GM21619 (cell line): ENCODE measurements around the gene CST9.

Source experiments
- ATAC-seq: cut with Tn5 transposase; IDR thresholded peaks from one replicate; pipeline ENCODE4 v1.9.1; 2021; ENCODE audit not compliant: unreplicated experiment

The CST9 gene, protein sequence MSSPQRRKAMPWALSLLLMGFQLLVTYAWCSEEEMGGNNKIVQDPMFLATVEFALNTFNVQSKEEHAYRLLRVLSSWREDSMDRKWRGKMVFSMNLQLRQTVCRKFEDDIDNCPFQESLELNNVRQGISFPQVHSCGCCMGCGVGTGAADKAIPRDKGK

DNA sequence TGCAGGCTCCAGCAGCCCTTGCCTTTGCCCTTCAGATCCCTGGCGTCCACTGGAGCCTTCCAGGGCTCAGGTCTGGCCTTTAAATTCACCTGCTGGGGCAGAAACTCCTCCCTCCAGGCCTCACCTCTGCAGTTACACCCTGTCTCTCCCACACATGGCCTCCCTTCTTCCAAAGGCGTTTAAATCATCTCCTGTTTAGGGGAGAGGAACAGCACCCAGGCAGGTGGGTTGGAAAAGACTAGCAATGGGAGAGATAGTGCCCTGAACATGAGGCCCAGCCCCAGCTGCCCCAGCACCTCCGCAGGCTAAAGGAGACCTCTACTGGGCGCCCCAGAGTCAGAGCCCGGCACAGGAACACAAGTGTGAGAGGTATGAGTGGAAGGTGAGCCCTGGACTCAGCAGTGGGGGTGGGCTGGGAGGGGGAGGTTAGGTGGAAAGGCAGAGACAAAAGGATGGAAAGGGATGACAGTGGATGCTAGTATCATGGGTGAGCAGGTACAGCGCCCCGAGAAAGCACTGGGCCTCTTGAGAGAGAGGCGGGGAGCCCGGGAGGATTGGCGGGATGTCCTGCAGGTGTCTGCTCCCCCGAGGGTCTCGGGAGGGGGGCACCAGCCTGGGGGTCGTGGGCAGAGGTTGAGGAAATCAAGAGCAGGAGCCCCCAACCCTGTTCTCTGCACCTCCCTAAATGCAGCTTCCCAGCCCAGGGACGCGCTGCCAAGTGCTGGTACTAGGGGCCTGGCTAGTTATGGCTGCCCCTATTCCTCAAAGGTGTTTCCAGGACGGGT lies at the start of gene CST9:
Gene CST9 (minus strand): TSS at position 51 of the 785 bp plus-strand sequence. CDS start 53 bp downstream, outside the sequence.
- no peak for ATAC-seq

DNA sequence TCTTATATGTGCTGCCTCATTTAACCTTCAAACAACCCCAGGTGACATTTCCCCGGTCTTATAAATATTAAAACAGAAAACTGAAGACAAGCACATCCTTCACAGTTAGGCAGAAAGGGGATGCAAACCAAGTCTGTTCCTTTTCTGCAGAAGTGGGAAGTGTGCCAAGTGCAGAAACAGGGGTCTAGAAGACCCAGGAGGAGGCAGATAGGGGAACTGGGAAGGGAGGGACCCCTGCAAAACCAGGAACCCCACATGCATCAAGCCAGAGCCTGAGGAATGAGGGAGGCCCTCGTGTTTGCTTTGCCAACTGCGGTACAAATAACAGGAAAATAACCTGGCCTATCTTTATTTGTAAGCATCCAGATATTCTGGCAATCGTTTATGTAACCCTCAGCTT lies 49.0 kb upstream of the CST9 start:
- no peak for ATAC-seq

DNA sequence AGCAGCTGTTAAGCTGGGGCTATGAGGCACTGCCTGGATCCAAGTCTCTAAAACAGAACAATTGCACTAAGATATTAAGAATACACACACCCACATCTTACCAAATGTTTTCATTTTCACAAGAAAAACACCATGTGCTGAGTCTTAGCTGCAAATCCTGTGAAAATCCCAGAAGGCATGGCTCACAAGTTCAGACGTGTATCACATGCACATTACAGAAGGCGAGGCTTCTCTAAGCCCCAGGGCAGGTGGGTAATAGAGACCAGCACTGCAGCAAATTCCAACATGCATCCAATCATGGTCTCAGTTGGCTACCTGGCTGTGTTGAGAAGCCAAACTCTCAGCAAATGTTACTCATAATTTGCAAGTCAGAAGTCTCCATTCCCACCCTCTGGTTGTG lies 48.3 kb upstream of the CST9 start:
- ATAC-seq = no peak

DNA sequence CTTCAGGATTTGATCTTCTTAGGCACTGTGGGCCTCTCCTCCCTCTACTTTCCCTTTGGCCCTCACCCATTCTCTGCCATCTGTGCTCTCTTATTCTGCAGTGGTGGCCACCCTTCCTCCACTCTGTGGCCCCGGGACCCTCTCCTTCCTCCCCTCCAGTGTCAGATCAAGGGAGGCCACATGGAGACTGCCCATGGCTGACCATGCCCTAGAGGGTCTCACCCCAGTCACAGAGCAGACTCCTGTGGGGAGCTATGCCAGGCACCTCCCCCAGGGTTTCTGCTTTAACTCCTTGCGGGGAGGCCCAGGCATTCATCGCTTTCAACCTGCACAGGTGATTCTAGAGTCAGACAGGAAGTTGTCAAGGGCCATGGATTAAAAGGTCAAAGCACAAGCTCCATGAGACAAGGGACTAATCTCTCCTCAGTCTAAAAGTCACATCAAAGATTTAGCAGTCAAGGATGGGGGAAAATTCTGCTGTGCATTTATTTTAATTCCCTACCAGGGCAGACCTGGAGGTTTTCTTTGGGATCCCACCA lies 47.8 kb upstream of the CST9 start:
- no peak for ATAC-seq

DNA sequence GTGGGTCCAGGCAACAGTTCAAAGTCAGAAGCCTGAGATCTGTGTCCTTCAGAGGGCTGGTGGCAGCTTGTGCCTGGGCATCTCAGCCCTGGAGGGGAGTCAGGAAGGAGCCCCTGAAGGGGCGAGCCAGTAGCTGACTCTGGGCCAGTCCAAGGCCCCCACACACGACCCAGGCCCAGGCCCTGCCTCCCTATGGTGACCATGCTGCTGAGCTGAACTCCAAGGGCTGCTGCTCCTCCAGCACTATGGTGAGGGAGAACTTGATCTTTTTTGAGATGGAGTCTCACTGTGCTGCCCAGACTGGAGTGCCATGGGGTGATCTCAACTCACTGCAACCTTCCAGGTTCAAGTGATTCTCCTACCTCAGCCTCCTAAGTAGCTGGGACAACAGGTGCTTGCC lies 47.2 kb upstream of the CST9 start:
- no peak for ATAC-seq

DNA sequence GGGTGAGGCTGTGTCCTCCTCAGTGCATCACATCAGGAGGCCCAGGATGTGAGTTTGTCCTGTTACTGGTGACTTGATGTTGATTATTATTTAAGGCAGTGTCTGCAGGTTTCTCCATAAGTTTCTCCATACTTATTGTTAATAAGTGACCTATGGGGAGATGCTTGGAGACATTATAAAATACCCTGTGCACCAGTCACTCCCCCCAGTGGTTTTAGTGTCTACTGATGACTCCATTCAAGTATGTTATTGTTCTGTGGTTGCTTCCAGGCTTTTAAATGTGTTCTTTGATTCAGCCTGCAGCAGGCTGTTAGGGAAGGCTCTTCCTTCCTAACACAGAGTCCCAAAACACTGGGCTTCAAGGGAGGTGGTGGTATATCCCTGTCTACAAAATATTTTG lies 46.7 kb upstream of the CST9 start:
- ATAC-seq = no peak

DNA sequence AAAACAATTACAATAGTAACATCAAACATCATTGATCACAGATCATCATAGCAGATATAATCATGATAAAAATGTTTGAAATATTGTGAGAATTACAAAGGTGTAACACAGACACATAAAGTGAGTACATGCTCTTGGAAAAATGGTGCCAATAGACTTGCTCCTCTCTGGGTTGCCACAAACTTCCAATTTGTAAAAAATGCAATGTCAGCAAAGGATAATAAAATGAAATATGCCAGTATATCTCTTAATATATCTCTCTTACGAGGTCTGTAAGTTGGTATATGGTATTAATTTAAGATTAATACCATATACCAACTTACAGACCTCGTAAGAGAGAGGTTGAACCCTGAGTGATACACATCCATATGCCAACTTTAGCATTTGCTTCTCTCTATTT lies 45.4 kb upstream of the CST9 start:
- no peak for ATAC-seq

DNA sequence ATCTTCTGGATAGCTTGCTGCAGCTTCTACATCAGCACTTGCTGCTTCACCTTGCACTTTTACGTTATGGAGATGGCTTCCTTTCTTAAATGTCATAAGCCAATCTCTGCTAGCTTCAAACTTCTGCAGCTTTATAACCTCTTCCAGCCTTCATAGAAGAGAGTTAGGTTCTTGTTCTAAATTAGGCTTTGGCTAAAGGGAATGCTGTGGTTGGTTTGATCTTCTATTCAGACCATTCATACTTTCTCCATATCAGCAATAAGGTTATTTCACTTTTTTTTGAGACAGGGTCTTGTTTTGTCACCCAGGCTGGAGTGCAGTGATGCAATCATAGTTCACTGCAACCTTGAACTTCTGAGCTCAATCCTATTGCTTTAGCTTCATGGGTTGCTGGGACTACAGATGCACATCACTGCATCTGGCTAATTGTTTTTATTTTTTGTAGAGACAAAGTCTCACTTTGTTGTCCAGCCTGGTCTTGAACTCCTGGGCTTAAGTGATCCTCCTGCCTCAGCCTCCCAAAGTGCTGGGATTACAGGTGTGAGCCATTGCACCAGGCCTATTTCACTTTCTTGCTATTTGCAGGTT lies 44.2 kb upstream of the CST9 start:
- no peak for ATAC-seq

DNA sequence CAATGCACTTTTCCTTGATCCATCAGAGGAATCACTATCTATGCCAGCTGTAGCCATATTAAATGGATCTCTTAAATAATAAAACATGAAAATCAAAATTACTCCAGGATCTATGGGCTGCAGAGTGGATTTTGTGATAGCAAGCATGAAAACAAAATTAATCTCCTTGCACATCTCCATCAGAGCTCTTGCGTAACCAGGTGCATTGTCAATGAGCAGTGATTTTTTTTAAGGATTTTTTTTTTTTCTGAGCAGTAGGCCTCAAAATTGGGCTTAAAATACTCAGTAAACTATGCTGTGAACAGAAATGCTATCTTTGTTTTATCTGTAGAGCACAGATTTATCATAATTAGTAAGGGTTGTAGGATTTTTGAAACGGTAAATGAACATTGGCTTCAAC lies 43.5 kb upstream of the CST9 start:
- no peak for ATAC-seq

DNA sequence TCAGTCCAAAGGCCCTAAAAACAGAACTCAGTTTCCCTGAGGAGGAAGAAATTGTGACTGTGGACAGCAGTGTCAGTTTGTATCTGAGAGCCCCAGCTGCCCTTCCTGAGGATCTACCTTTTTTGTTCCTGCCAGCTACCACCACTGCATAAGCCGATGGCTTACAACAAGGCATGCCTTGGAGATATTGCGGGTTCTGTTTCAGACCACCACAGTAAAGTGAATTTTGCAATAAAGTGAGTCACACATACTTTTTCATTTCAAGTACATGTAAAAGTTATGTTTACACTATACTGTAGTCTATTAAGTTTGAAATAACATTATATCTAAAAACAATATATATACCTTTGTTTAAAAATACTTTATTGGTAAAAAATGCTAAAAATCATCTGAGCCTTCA lies 41.6 kb upstream of the CST9 start:
- ATAC-seq = no peak

DNA sequence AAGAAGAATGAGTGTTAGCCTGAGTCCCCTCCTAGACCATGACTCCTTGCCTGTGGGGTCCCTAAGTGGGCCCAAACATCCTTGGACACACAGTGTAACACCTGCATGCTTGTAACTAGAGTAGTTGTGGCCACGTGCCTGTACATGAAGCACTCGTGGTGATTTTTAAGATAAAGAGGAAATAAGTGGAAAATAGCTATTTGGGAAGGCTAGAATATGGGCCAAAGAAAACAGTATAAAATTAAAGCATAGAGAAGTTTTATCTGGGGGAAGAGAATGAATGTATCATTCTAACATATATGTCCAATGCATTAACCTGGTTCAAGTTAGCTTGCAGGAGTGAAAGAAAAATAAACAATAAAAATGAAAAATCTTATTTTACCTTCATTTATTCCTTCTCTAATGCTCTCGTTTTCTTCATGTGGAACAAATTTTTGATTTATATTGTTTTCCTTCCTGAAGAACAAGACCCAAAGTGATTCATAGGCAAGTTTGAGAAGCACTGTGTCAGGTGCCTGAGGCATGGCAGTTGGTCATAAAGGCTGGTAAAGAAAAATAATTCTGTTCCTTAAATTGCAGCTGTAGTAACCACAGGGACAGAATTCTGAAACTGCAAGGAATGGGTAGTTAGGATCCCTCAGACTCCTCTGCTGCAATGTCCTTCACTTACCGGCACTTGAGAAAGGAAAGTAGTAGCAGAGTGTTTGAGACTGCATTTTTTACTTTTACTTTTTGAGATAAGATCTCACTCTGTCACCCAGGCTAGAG lies 40.6 kb upstream of the CST9 start:
- no peak for ATAC-seq

DNA sequence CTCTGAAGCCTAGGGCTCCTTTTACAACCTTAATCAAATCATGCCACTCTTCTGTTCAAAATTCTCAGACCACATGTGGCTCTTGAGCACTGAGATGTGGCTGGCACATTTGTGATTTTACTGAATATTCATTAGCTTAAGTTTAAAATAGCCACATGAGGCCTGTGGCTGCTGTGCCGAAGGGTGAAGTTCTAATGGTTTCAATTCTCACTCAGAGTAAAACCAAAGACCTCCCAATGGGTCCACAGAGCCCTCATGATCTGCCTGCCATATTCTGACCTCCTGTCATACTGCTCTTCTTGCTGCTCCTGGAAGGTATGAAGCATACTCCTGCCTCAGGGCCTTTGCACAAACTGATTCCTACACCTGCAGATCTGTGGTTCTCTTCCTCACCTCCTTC lies 39.9 kb upstream of the CST9 start:
- no peak for ATAC-seq

DNA sequence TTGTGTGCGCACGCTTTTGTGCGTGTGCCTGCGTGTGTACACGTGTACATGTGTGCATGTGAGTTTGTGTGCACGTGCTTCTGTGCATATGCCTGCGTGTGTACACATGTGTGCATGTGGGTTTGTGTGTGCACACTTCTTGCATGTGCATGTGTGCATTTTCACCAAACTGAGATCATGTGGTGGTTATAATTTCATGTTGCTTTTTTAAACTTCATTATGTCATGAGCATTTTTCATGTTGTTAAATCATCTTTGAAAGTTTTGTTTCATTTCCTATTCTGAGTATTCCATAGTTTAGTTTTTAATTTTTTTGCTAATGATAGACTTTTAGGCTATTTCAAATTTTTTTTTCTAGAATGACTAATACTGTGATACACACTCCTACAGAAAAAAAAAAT lies 38.4 kb upstream of the CST9 start:
- no peak for ATAC-seq

DNA sequence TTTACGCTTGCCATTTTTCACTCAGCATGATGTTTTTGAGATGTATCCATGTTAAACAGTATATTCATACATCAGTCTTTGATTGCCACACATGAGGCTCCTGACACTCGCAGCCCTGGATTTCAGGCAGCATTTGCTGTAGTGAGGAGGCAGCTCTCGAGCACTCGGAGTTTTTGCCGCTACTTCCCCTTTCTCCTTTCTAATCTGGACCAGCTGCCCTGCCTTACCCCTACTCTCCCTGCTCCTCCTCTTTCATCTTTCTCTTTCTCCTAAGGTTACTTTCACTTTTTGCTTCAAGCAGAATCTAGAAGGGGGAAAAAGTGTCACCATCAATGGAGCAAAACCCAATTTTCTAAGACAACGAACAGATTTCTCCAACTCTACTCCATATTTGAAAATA lies 37.9 kb upstream of the CST9 start:
- no peak for ATAC-seq

DNA sequence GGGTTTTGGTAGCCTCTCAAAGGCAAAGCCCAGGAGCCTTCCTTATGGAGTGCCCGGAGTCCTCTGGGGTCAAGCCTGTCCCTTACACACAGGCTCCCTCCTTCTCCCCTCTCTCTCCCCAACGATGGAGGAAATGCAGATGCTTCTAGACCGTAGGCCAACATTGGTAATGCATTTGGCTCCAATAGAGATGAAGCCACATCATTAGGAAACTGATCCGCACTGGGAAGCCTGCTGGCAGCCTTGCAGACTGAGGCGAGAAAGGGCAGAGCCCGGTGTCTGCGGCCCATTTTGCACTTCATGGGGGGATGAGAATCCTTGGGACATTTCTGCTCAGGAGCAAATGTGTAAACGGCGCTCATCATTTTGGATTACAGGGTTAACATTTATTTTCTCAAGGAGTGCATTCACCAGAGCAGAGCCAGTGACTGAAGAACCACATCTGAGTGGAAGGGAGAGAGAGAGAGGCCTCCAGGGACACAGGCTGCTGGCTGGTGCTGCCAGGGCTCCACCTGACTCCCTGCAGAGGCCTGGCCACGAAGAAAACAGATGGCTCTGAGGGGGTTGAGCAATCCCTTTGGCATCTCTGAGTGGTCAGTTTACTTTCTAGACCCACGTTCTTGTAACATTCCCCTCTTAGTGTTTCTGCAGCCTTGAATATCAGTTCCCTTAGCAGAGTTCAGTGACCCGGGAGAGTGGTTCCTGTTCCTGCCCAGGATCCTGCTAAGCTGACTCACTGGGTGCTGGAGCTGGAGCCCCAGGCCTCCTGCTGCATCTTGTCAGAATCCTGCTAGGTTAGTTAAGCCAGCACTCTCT lies 36.4 kb upstream of the CST9 start:
- no peak for ATAC-seq

DNA sequence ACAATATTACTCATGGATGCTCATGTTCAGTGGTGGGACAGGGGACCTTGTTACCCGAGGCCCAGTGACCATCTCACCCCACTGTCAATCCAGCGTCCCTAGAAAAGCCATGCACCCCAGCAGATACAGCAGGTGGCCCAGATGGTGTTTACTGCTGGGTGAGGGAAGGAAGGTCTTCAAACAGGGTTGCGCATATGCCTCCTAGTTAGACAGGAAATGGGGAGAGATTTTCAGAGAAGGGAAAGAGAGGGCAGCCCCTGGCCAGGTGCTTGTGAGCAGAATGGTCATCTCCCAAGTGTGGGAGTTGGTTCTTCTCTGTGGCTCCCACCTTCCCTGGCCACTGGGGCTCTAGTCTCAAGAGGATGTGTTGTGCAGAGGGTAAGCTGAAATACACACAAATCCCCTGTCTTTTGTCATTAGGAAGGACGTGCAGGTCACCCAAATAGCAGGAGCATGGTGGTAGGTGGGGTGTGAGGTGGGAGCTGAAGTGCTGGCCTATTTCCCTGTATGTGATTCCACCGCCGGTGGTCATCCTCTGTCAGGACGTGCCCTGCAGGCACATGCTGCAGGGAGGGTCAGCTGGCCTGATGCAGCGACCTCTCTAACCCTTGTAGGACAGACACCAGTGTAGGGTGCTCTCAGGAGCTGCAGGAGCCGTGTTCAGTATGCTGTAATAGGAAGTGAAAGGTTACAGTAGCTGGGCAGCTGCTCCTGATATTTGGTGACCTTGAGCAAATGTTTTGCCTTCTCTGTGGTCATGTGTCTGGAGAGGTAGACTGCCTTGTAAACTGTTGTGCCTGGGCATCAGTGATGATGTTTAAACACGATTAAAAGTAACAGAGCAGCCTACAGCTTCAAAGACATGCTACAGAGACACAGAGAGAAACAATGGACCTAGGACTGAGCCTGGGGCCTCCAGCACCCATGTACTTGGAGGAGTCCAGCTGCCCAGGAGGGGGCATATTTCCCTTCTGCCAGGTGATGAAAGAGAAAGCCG lies 35.3 kb upstream of the CST9 start:
- ATAC-seq = no peak

DNA sequence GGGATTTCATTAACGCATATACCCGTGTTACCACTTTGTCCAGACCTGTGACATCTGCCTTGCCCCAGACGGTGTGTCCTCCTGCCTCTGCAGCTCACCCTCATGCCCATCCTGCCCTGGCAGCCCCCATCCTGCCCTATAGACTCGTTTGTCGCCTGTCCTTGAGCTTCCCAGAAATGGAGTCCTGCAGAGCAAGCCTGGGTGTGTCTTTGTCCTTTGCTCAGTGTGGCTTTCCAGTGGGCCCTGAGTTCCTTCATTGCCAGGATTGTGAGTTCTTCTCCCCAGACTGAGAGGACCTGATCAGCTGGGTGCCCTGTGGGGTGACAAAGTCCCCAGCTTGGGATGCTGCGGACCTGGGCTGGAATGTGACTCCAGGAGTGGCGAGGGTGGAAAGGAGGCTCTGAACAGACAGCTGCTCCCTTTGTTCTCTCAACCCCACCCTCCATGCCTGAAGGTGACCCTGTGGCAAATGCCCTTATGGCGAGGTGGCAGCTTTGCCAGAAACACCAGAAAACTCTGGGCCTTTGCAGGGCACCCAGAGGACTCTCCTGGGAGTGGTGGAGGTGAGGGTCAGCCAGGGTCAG lies 34.4 kb upstream of the CST9 start:
- no peak for ATAC-seq

DNA sequence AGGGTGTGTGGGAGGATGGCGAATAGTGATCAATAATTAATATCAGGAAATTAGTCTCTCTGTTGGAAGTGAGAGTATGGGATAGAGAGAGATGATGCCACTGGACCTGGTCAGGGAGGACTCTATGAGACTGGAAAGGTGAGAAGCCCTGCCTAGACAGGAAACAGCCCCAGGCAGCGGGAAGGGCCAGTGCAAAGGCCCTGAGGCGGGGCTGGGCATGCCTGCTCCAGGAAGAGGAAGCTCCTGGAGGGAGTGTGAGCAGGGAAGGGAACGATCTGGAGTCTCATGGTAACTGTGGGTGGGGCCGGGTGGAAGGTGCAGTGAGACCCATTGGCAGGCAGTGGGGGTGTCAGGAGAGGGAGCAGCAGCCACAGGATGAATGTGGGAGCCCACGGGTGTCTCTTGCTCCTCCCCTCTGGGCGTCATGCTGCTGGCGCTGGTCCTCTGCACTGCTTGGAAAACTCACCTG lies 33.8 kb upstream of the CST9 start:
- ATAC-seq = no peak

DNA sequence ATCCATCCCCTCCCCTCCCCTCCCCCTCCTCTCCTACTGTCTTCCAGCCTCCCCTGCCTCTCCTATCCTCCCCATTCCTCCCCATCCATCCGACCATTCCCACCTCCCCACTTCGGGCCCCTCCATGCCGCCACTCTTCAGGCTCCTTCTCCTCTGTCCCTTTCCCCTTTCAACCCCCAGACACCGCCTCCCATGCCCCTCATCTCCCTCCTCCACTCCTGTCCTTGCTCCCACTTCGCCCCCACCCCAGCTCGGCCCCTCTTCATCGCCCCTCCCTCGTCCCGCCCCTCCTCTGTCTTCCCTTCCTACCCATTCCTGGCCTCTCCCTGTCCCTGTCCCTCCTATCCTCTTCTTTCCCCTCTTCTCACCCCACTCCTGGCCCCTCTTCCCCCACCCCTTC lies 32.6 kb upstream of the CST9 start:
- no peak for ATAC-seq
